HG03064 (cell line): ENCODE data around the gene ALPK3.

Source experiments
- ATAC-seq: cut with Tn5 transposase; IDR thresholded peaks from one replicate; pipeline ENCODE4 v1.9.1; 2021; ENCODE audit warnings: low read depth; ENCODE audit not compliant: unreplicated experiment

ALPK3 gene

GRCh38 chr15:84913360-84913723, 96.2 kb downstream of the ALPK3 start:
- ATAC-seq: no peak

GRCh38 chr15:84914351-84914750, 97.2 kb downstream of the ALPK3 start:
- ATAC-seq: no peak

- ATAC-seq: peak; percentile 90
Observed at GRCh38 chr15:84914909-84915605, 97.9 kb downstream of the ALPK3 start.

- no peak for ATAC-seq
Observed at GRCh38 chr15:84915606-84915958, 98.4 kb downstream of the ALPK3 start.

- ATAC-seq: no peak
Observed at GRCh38 chr15:84917452-84917851, 100.3 kb downstream of the ALPK3 start.

GRCh38 chr15:84919106-84919667, 102.0 kb downstream of the ALPK3 start:
- no peak for ATAC-seq

GRCh38 chr15:84921121-84921520, 104.0 kb downstream of the ALPK3 start:
- ATAC-seq: no peak

GRCh38 chr15:84922530-84922929, 105.4 kb downstream of the ALPK3 start:
- ATAC-seq: no peak
